ENCODE data around the gene CEMIP.

DNA sequence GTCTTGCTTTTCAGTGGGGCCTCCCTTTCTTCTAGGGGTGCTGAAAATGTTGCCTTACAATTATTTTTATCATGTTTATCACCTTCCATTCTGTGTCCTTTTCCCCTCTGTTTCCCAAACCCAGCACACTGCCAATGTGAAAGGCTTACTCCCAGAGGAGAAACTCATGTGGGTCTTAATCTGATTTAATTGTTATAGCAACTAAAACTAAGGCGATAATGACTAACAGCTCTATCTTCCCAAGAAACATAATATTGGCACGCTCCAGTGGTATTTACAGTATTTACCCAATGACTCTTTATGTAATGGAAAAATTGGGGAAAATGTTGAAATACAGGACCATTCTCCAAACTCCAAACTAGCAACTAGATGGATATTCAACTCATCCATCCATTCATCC, 152.0 kb downstream of the CEMIP start:
- TF ChIP-seq CTCF (IDR thresholded peaks at IDR 0.05) (no peak), POLR2A (IDR thresholded peaks at IDR 0.05) (no peak)

Data from lower leg skin (tissue), 3 donors.